ENCODE measurements around the gene HOXA1.

The HOXA1 gene

GRCh38 chr7:27131390-27131819 lies 35.6 kb upstream of the HOXA1 start:
- no peak for DNase-seq

GRCh38 chr7:27130540-27131389 lies 35.0 kb upstream of the HOXA1 start, which contains the start of gene HOXA4:
HOXA4 (minus strand) TSS chr7:27130757; CDS start chr7:27130733, 24 bp downstream.
- DNase-seq, result peak; percentile 49

GRCh38 chr7:27129729-27130539 lies 34.1 kb upstream of the HOXA1 start:
- no peak for DNase-seq

- no peak for DNase-seq
Measured at GRCh38 chr7:27128776-27129728, 33.3 kb upstream of the HOXA1 start.

- DNase-seq, result no peak
Measured at GRCh38 chr7:27128034-27128433, 32.2 kb upstream of the HOXA1 start.

GRCh38 chr7:27126596-27127327 lies 31.0 kb upstream of the HOXA1 start:
- DNase-seq, result no peak

- no peak for DNase-seq
Measured at GRCh38 chr7:27125986-27126394, 30.2 kb upstream of the HOXA1 start.

GRCh38 chr7:27124902-27125689 lies 29.3 kb upstream of the HOXA1 start:
- no peak for DNase-seq

GRCh38 chr7:27124096-27124901 lies 28.5 kb upstream of the HOXA1 start:
- no peak for DNase-seq

GRCh38 chr7:27123477-27124053 lies 27.8 kb upstream of the HOXA1 start:
- DNase-seq, result no peak

- no peak for DNase-seq
Measured at GRCh38 chr7:27123007-27123476, 27.2 kb upstream of the HOXA1 start.

- DNase-seq, result no peak
Measured at GRCh38 chr7:27122077-27122910, 26.5 kb upstream of the HOXA1 start.

- DNase-seq, result no peak
Measured at GRCh38 chr7:27121684-27122076, 25.9 kb upstream of the HOXA1 start.

- no peak for DNase-seq
Measured at GRCh38 chr7:27119412-27119911, 23.7 kb upstream of the HOXA1 start.

- DNase-seq, result no peak
Measured at GRCh38 chr7:27118580-27118979, 22.8 kb upstream of the HOXA1 start.

- DNase-seq, result no peak
Measured at GRCh38 chr7:27117887-27118491, 22.2 kb upstream of the HOXA1 start.

GRCh38 chr7:27116962-27117886 lies 21.4 kb upstream of the HOXA1 start:
- DNase-seq, result no peak
